Neural crest cell (in vitro differentiated cells): ENCODE measurements around the gene KDM1B. TPM values are rescaled to one million over a fixed set of nuclear protein-coding genes. Genes with fewer than 3 reads are reported as not detected.

Experiments used
- DNase-seq: peaks from one replicate; pipeline ENCODE4 v3.0.0; 2021; ENCODE audit warnings: low read depth, mixed read lengths, low spot score
- H3K27ac Mint-ChIP-seq: one replicate; pipeline ENCODE4 v1.8.0; 2021; ENCODE audit warnings: mild to moderate bottlenecking, mixed read lengths; ENCODE audit not compliant: unreplicated experiment
- H3K27me3 Mint-ChIP-seq: 2 replicates; pipeline ENCODE4 v1.8.0; 2021; ENCODE audit warnings: low read depth, mild to moderate bottlenecking, mixed read lengths
- H3K36me3 Mint-ChIP-seq: 2 replicates; pipeline ENCODE4 v1.8.0; 2021; ENCODE audit warnings: low read depth, mild to moderate bottlenecking, mixed read lengths
- H3K4me1 Mint-ChIP-seq: 2 replicates; pipeline ENCODE4 v1.8.0; 2021; ENCODE audit warnings: mixed read lengths
- H3K4me3 Mint-ChIP-seq: one replicate; pipeline ENCODE4 v1.8.0; 2021; ENCODE audit warnings: mild to moderate bottlenecking, mixed read lengths
- H3K9me3 Mint-ChIP-seq: 2 replicates; pipeline ENCODE4 v1.8.0; 2021; ENCODE audit warnings: mixed read lengths
- total RNA-seq: library from RNA; stranded (reverse); gene quantifications from 2 replicates; pipeline ENCODE4 v1.2.1, GENCODE V29; 2021
- TF ChIP-seq, protein P1 (sequence below): fragments of 200-600 bp; sonication (generic); conservative IDR thresholded peaks from 2 replicates; pipeline ENCODE4 v1.5.0; 2021; ENCODE audit warnings: antibody characterized with exemption, mild to moderate bottlenecking

KDM1B gene
- total RNA-seq, 1 donor from 2014 or later = 21.6 TPM

DNA sequence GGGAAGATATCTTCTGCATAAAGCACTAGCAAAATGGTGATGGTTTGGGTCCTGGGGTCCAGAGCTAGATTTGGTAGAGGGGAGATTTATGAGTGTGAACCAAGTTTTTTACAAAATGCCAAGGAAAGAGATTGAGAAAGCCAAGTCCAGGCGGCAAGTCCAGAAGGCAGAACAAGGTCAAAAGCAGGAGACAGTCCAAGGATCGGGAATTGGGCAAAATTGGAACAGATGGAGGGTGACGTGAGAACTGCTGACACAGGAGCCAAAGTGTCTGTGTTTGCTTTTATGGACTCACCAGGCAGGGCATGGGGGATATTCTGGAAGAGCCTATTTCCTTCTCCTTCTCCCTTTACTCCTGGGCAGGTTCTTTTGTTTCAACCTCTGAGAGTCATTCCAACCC lies 36.9 kb upstream of the KDM1B start:
- Mint-ChIP-seq H3K27me3 (peaks cover 69% of the 10 kb centered on the region), H3K36me3 (no peaks in the 10 kb centered on the region), H3K4me3 (no peak overlapping the region), H3K9me3 (no peaks in the 10 kb centered on the region), H3K27ac (no peak overlapping the region), H3K4me1 (peaks cover 7% of the 10 kb centered on the region)
- TF ChIP-seq, protein P1, sequence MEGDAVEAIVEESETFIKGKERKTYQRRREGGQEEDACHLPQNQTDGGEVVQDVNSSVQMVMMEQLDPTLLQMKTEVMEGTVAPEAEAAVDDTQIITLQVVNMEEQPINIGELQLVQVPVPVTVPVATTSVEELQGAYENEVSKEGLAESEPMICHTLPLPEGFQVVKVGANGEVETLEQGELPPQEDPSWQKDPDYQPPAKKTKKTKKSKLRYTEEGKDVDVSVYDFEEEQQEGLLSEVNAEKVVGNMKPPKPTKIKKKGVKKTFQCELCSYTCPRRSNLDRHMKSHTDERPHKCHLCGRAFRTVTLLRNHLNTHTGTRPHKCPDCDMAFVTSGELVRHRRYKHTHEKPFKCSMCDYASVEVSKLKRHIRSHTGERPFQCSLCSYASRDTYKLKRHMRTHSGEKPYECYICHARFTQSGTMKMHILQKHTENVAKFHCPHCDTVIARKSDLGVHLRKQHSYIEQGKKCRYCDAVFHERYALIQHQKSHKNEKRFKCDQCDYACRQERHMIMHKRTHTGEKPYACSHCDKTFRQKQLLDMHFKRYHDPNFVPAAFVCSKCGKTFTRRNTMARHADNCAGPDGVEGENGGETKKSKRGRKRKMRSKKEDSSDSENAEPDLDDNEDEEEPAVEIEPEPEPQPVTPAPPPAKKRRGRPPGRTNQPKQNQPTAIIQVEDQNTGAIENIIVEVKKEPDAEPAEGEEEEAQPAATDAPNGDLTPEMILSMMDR = no peak
- DNase-seq = no peak

DNA sequence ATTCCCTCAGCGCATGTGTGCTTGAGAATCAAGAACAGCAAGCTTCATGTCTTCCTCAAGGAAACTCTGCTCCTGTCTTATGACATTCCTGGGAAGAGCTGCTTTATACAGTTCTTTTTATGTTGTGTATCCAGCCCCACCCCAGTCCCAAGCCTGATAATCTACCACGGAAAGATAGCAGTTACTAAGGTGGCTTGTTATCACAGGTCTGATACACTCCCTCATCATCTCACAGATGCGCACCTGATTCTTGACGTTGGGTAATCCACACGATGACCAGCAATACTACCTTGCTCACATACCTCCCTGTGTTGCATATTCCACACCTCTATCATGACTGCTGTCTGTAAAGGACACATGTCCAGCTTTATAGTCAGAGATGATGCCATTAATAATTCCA lies 36.0 kb upstream of the KDM1B start:
- Mint-ChIP-seq H3K4me3 (no peak overlapping the region), H3K36me3 (no peaks in the 10 kb centered on the region), H3K9me3 (no peaks in the 10 kb centered on the region), H3K27ac (no peak overlapping the region), H3K4me1 (peaks cover 7% of the 10 kb centered on the region), H3K27me3 (peaks cover 66% of the 10 kb centered on the region)
- no peak for DNase-seq
- TF ChIP-seq, protein P1 = no peak

DNA sequence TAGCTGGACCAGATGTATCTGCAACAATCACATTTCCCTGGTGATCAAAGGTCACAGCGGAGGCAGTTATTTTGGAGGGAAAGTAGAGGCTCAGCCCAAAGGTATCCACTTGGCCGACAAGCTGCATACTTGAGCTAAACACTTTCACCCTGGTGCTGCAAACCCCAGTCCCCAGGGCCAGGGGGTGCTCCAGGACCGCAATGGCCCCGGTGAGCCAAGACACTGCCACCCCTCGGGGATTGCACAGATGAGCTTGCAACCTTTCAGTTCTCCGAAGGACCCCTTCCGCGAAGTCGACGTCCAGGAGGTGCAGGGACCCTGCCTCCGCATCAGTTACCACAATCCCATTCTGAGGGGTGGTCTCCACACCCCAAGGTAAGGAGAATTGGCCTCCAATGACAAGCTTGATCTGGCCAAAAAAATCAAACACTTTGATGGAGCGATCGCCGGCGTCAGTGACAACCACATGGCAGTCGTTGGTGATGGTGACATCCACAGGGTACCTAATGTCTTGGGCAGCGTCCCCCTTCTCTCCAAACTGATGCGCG lies 33.6 kb upstream of the KDM1B start:
- H3K36me3 Mint-ChIP-seq = no peaks in the 10 kb centered on the region
- H3K27me3 Mint-ChIP-seq = peaks cover 71% of the 10 kb centered on the region
- no peak overlapping the region for H3K27ac Mint-ChIP-seq
- H3K9me3 Mint-ChIP-seq = no peaks in the 10 kb centered on the region
- no peak for DNase-seq
- H3K4me3 Mint-ChIP-seq = peak overlapping the region; percentile 24
- peaks cover 7% of the 10 kb centered on the region for H3K4me1 Mint-ChIP-seq
- TF ChIP-seq, protein P1 = no peak

DNA sequence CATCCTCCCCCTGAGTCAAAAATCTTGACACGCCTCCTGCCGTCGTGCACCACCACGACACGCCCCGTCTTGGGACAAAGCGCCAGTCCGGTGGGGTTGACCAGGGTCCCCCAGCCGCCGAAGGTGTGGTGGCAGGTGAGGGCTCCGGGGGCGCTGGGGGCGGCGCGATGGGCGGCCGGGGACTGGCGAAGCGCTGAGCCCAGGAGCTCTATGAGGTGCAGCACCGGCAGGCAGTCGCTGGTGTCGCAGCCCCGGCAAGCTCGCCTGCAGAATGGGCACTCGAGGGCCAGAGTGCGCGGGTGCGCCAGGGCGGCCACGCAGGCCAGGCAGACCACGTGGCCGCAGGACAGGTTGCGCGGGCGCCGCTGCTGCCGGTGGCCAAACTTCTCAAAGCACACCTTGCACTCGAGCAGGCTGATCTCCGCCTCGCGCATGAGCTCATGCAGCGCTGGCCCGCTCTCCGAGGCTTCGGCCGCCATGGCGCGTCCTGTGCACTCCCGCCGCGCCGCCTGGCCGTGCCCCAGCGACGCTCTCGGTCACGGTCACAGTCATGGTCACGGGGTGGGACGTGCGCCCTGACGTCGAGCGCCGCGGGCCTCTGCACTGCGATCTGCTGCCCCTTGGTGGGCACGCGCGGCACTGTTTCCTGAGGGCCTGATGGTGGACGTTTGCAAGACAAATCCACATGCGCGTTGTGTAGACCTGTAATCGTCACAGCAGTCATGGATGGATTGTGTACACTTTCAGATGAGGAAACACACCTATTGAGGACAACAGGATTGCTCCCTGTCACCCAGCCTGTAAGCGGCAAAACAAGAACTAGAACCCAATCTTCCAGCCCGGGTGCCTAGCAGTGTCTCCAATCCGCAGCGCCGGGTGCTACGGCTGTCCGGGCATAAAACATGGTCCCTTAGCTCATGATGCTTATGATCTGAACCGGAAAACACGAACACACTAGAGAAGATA lies 32.8 kb upstream of the KDM1B start, which contains the start of gene NHLRC1:
Gene NHLRC1 (minus strand): TSS at position 550 of the 966 bp plus-strand sequence. CDS start 71 bp downstream, at position 479.
- Mint-ChIP-seq H3K36me3 (no peaks in the 10 kb centered on the region), H3K4me3 (peak within 1 kb of the TSS; percentile 64), H3K27ac (no peak within 1 kb of the TSS), H3K4me1 (peaks cover 7% of the 10 kb centered on the region), H3K27me3 (peaks cover 67% of the 10 kb centered on the region), H3K9me3 (no peaks in the 10 kb centered on the region)
- TF ChIP-seq, protein P1 = peak; percentile 89
- peak; percentile 81 for DNase-seq

DNA sequence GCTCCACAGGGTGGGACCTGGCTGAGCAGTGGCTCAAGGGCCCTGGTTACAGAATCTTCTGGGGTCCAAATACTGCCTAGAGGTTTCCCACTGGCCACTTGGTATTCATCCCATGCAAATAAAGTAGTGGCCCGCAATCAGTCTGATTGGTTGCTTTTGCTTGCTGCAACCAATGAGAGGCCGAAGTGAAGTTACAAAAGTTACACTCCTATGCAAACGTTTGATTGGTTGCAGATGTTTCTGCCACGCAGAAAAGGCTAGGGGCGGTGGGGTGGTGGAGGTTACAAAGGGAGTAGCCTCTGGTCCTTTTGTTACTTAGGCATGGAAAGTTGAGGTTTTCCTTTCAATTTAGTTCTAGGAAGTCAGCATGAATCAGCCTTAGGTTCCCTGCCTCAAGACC lies 29.1 kb upstream of the KDM1B start:
- Mint-ChIP-seq H3K4me3 (no peak overlapping the region), H3K9me3 (no peaks in the 10 kb centered on the region), H3K27me3 (peaks cover 32% of the 10 kb centered on the region), H3K27ac (no peak overlapping the region), H3K36me3 (peaks cover 2% of the 10 kb centered on the region), H3K4me1 (peaks cover 7% of the 10 kb centered on the region)
- no peak for DNase-seq
- TF ChIP-seq, protein P1 = no peak
